ENCODE results near the gene SLC44A5.

Gene SLC44A5

GRCh38 chr1:75305061-75305460, 305.9 kb downstream of the SLC44A5 start:
- DNase-seq (ENCODE audit: low read depth) = no peak
- no peak overlapping the region for H3K4me3 ChIP-seq (ENCODE audit: low read length)
- no peak for TF ChIP-seq CTCF (IDR thresholded peaks at IDR 0.05; ENCODE audit: insufficient read depth, low read depth, low read length, missing control alignments)

GRCh38 chr1:75293270-75293669, 317.6 kb downstream of the SLC44A5 start:
- TF ChIP-seq CTCF (IDR thresholded peaks at IDR 0.05; ENCODE audit: insufficient read depth, low read depth, low read length, missing control alignments) = no peak
- no peak for DNase-seq (ENCODE audit: low read depth)
- H3K4me3 ChIP-seq (ENCODE audit: low read length) = no peak overlapping the region

GRCh38 chr1:75292013-75292412, 318.9 kb downstream of the SLC44A5 start:
- no peak for DNase-seq (ENCODE audit: low read depth)
- H3K4me3 ChIP-seq (ENCODE audit: low read length) = no peak overlapping the region
- TF ChIP-seq CTCF (IDR thresholded peaks at IDR 0.05; ENCODE audit: insufficient read depth, low read depth, low read length, missing control alignments) = no peak

- TF ChIP-seq CTCF (IDR thresholded peaks at IDR 0.05; ENCODE audit: insufficient read depth, low read depth, low read length, missing control alignments) = no peak
- no peak for DNase-seq (ENCODE audit: low read depth)
Measured at GRCh38 chr1:75276385-75276784, 334.5 kb downstream of the SLC44A5 start.

GRCh38 chr1:75275631-75276030, 335.3 kb downstream of the SLC44A5 start:
- TF ChIP-seq CTCF (IDR thresholded peaks at IDR 0.05; ENCODE audit: insufficient read depth, low read depth, low read length, missing control alignments) = no peak
- DNase-seq (ENCODE audit: low read depth) = no peak
- no peak overlapping the region for H3K4me3 ChIP-seq (ENCODE audit: low read length)

More at GRCh38 chr1:75276385-75276784, 334.5 kb downstream of the SLC44A5 start:
- H3K4me3 ChIP-seq (ENCODE audit: low read length) = no peak overlapping the region

- H3K4me3 ChIP-seq (ENCODE audit: low read length) = no peak overlapping the region
- DNase-seq (ENCODE audit: low read depth) = no peak
- no peak for TF ChIP-seq CTCF (IDR thresholded peaks at IDR 0.05; ENCODE audit: insufficient read depth, low read depth, low read length, missing control alignments)
Measured at GRCh38 chr1:75274920-75275506, 335.9 kb downstream of the SLC44A5 start.

- TF ChIP-seq CTCF (IDR thresholded peaks at IDR 0.05; ENCODE audit: insufficient read depth, low read depth, low read length, missing control alignments) = no peak
- H3K4me3 ChIP-seq (ENCODE audit: low read length) = no peak overlapping the region
- DNase-seq (ENCODE audit: low read depth) = no peak
Measured at GRCh38 chr1:75273110-75273509, 337.8 kb downstream of the SLC44A5 start.

All from epithelial cell of esophagus (primary cell).